ENCODE measurements around the gene EDN2.

EDN2 gene

GRCh38 chr1:41484402-41485241, at the start of gene EDN2:
Gene EDN2 (minus strand): TSS chr1:41484683. CDS start chr1:41484601, 82 bp downstream.
- H3K4me3 ChIP-seq (ENCODE audit: low read depth, low read length): no peak within 1 kb of the TSS
- peak; percentile 43 for TF ChIP-seq CTCF (IDR thresholded peaks at IDR 0.05; ENCODE audit: low read depth, low read length, missing control alignments)
- no peak for DNase-seq (ENCODE audit: low read depth)

- H3K4me3 ChIP-seq (ENCODE audit: low read depth, low read length): no peak overlapping the region
- TF ChIP-seq CTCF (IDR thresholded peaks at IDR 0.05; ENCODE audit: low read depth, low read length, missing control alignments): no peak
- no peak for DNase-seq (ENCODE audit: low read depth)
Observed at GRCh38 chr1:41533731-41534080, 49.2 kb upstream of the EDN2 start.

- no peak for DNase-seq (ENCODE audit: low read depth)
- no peak for TF ChIP-seq CTCF (IDR thresholded peaks at IDR 0.05; ENCODE audit: low read depth, low read length, missing control alignments)
- H3K4me3 ChIP-seq (ENCODE audit: low read depth, low read length): no peak overlapping the region
Observed at GRCh38 chr1:41533016-41533730, 48.7 kb upstream of the EDN2 start.

GRCh38 chr1:41532206-41532975, 47.9 kb upstream of the EDN2 start:
- TF ChIP-seq CTCF (IDR thresholded peaks at IDR 0.05; ENCODE audit: low read depth, low read length, missing control alignments): no peak
- H3K4me3 ChIP-seq (ENCODE audit: low read depth, low read length): no peak overlapping the region
- no peak for DNase-seq (ENCODE audit: low read depth)

- TF ChIP-seq CTCF (IDR thresholded peaks at IDR 0.05; ENCODE audit: low read depth, low read length, missing control alignments): no peak
- H3K4me3 ChIP-seq (ENCODE audit: low read depth, low read length): no peak overlapping the region
- no peak for DNase-seq (ENCODE audit: low read depth)
Observed at GRCh38 chr1:41530411-41530810, 45.9 kb upstream of the EDN2 start.

- H3K4me3 ChIP-seq (ENCODE audit: low read depth, low read length): no peak overlapping the region
- DNase-seq (ENCODE audit: low read depth): no peak
- no peak for TF ChIP-seq CTCF (IDR thresholded peaks at IDR 0.05; ENCODE audit: low read depth, low read length, missing control alignments)
Observed at GRCh38 chr1:41529621-41530395, 45.3 kb upstream of the EDN2 start.
